H9 (cell line): ENCODE data around the gene TMEM187. TPM values are rescaled to one million over a fixed set of nuclear protein-coding genes. Genes with fewer than 3 reads are reported as not detected.

Experiments
- DNase-seq: peaks from one replicate; pipeline ENCODE4 v3.0.0-alpha.2; 2017
- H2AFZ ChIP-seq: one replicate; pipeline ENCODE4 v1.6.1; 2013; ENCODE audit warnings: mild to moderate bottlenecking, low read length, control low read depth, moderate library complexity
- H2AK5ac ChIP-seq: 2 replicates; pipeline ENCODE4 v1.6.1; 2013; ENCODE audit warnings: low read length, control low read depth, mixed read lengths; ENCODE audit not compliant: insufficient read length
- H2BK120ac ChIP-seq: one replicate; pipeline ENCODE4 v1.6.1; 2013; ENCODE audit warnings: low read depth, mild to moderate bottlenecking, low read length, control low read depth, inconsistent platforms; ENCODE audit not compliant: poor library complexity, severe bottlenecking
- H2BK12ac ChIP-seq: 2 replicates; pipeline ENCODE4 v1.6.1; 2013; ENCODE audit warnings: low read length, control low read depth, mixed read lengths, low read depth; ENCODE audit not compliant: insufficient read length
- H2BK15ac ChIP-seq: 2 replicates; pipeline ENCODE4 v1.6.1; 2013; ENCODE audit warnings: low read depth, low read length, control low read depth
- H2BK20ac ChIP-seq: one replicate; pipeline ENCODE4 v1.6.1; 2013; ENCODE audit warnings: low read depth, mild to moderate bottlenecking, low read length, control low read depth, inconsistent platforms; ENCODE audit not compliant: poor library complexity, severe bottlenecking
- H2BK5ac ChIP-seq: 2 replicates; pipeline ENCODE4 v1.6.1; 2013; ENCODE audit warnings: low read length, control low read depth, mixed read lengths; ENCODE audit not compliant: insufficient read length
- H3K14ac ChIP-seq: 2 replicates; pipeline ENCODE4 v1.6.1; 2013; ENCODE audit warnings: low read length, control low read depth; ENCODE audit not compliant: insufficient read depth
- H3K18ac ChIP-seq: 2 replicates; pipeline ENCODE4 v1.6.1; 2013; ENCODE audit warnings: low read depth, mild to moderate bottlenecking, mixed read lengths, low read length, control low read depth; ENCODE audit not compliant: insufficient read length
- H3K23ac ChIP-seq: 2 replicates; pipeline ENCODE4 v1.6.1; 2013; ENCODE audit warnings: low read length, control low read depth, mixed read lengths, low read depth; ENCODE audit not compliant: insufficient read length
- H3K23me2 ChIP-seq: 2 replicates; pipeline ENCODE4 v1.6.1; 2013; ENCODE audit warnings: low read depth, mild to moderate bottlenecking, mixed read lengths, low read length, control low read depth; ENCODE audit not compliant: insufficient read length, poor library complexity, severe bottlenecking
- H3K27ac ChIP-seq: 2 replicates; pipeline ENCODE4 v1.5.1; 2013; ENCODE audit warnings: low read length, control low read depth, mixed read lengths, low read depth; ENCODE audit not compliant: insufficient read length
- H3K27me3 ChIP-seq: 2 replicates; pipeline ENCODE4 v1.6.1; 2013; ENCODE audit warnings: low read length, control low read depth, inconsistent platforms; ENCODE audit not compliant: insufficient read depth
- H3K4ac ChIP-seq: 2 replicates; pipeline ENCODE4 v1.6.1; 2013; ENCODE audit warnings: low read depth, mild to moderate bottlenecking, control low read depth, inconsistent platforms, low read length, moderate library complexity
- H3K4me1 ChIP-seq: 2 replicates; pipeline ENCODE4 v1.6.1; 2013; ENCODE audit warnings: low read length, control low read depth, inconsistent platforms; ENCODE audit not compliant: insufficient read depth
- H3K4me2 ChIP-seq: 2 replicates; pipeline ENCODE4 v1.6.1; 2013; ENCODE audit warnings: low read length, control low read depth, mixed read lengths; ENCODE audit not compliant: insufficient read length, insufficient read depth
- H3K56ac ChIP-seq: 2 replicates; pipeline ENCODE4 v1.6.1; 2013; ENCODE audit warnings: low read depth, mild to moderate bottlenecking, mixed read lengths, low read length, control low read depth; ENCODE audit not compliant: insufficient read length
- H3K79me1 ChIP-seq: 2 replicates; pipeline ENCODE4 v1.6.1; 2013; ENCODE audit warnings: low read depth, mild to moderate bottlenecking, moderate library complexity, low read length, control low read depth, inconsistent platforms; ENCODE audit not compliant: insufficient read depth, poor library complexity, severe bottlenecking
- H3K79me2 ChIP-seq: 2 replicates; pipeline ENCODE4 v1.6.1; 2013; ENCODE audit warnings: low read length, control low read depth, inconsistent platforms; ENCODE audit not compliant: insufficient read depth
- H3K9ac ChIP-seq: 2 replicates; pipeline ENCODE4 v1.6.1; 2013; ENCODE audit warnings: low read length, control low read depth, mixed read lengths; ENCODE audit not compliant: insufficient read length; ENCODE audit errors: extremely low read depth
- H3K9me3 ChIP-seq: one replicate; pipeline ENCODE4 v1.6.1; 2013; ENCODE audit warnings: low read depth, low read length, inconsistent platforms; ENCODE audit not compliant: control insufficient read depth
- H3T11ph ChIP-seq: one replicate; pipeline ENCODE4 v1.6.1; 2013; ENCODE audit warnings: mild to moderate bottlenecking, low read length, control low read depth, inconsistent platforms
- H4K20me1 ChIP-seq: one replicate; pipeline ENCODE4 v1.6.1; 2013; ENCODE audit not compliant: control insufficient read depth, insufficient read length, insufficient read depth
- H4K5ac ChIP-seq: 2 replicates; pipeline ENCODE4 v1.6.1; 2013; ENCODE audit warnings: low read depth, mild to moderate bottlenecking, mixed read lengths, low read length, control low read depth; ENCODE audit not compliant: insufficient read length
- H4K8ac ChIP-seq: replicated peaks from 2 replicates; pipeline ENCODE4 v1.6.1; 2013; ENCODE audit warnings: low read length, control low read depth, mixed read lengths, low read depth; ENCODE audit not compliant: insufficient read length
- H4K91ac ChIP-seq: 2 replicates; pipeline ENCODE4 v1.6.1; 2013; ENCODE audit warnings: low read depth, mild to moderate bottlenecking, moderate library complexity, mixed read lengths, low read length, control low read depth; ENCODE audit not compliant: insufficient read length
- H3K27ac Mint-ChIP-seq, 3 experiments: 2 replicates in 2 of 3; 3 replicates in 1 of 3; pipeline ENCODE4 v1.8.0; 2020 to 2021; ENCODE audit warnings: mixed read lengths in 3 of 3, mild to moderate bottlenecking in 1 of 3, moderate library complexity in 1 of 3
- H3K27me3 Mint-ChIP-seq: 2 replicates; pipeline ENCODE4 v1.8.0; 2021; ENCODE audit warnings: low read depth, mild to moderate bottlenecking, moderate library complexity, mixed read lengths
- H3K36me3 Mint-ChIP-seq, 3 experiments: 2 replicates in 2 of 3; 3 replicates in 1 of 3; pipeline ENCODE4 v1.8.0; 2020 to 2021; ENCODE audit warnings: low read depth in 3 of 3, mixed read lengths in 3 of 3; ENCODE audit not compliant: insufficient read depth in 1 of 3
- H3K4me1 Mint-ChIP-seq, 2 experiments: 2 replicates each; pipeline ENCODE4 v1.8.0; 2020; ENCODE audit warnings: mixed read lengths in 2 of 2
- H3K4me3 Mint-ChIP-seq, 2 experiments: 2 replicates in 1 of 2; 3 replicates in 1 of 2; pipeline ENCODE4 v1.8.0; 2020 to 2021; ENCODE audit warnings: mild to moderate bottlenecking in 2 of 2, mixed read lengths in 2 of 2, moderate library complexity in 1 of 2
- H3K9me3 Mint-ChIP-seq, 2 experiments: 2 replicates in 1 of 2; 3 replicates in 1 of 2; pipeline ENCODE4 v1.8.0; 2020; ENCODE audit warnings: mild to moderate bottlenecking in 2 of 2, mixed read lengths in 2 of 2, moderate library complexity in 1 of 2
- CTCF ChIP-seq: fragments of 200-600 bp; sonication (generic); conservative IDR thresholded peaks from 3 replicates; pipeline ENCODE4 v1.8.0; 2021; ENCODE audit warnings: antibody characterized with exemption, mild to moderate bottlenecking
- WGBS: extraction: QIAGEN DNeasy Blood & Tissue Kit; methylation state at CpG from one replicate; pipeline ENCODE4 v1.1.7; 2013; ENCODE audit warnings: missing lambda C conversion rate, low lambda C conversion rate, mixed read lengths; ENCODE audit not compliant: insufficient read length; ENCODE audit errors: extremely low coverage; 5-methylcytosine and 5-hydroxymethylcytosine counted together
- total RNA-seq: library from RNA; stranded (reverse); gene quantifications from 2 replicates; pipeline ENCODE4 v1.2.1, GENCODE V29; 2021

The TMEM187 gene
- total RNA-seq, 1 experiment from 2014 or later = 2.7 TPM

- no peak overlapping the region for H3K18ac ChIP-seq
- DNase-seq = no peak
- no peak overlapping the region for H3K14ac ChIP-seq
- Mint-ChIP-seq H3K4me1 (no peaks in the 10 kb centered on the region), H3K4me3 (no peak overlapping the region), H3K27me3 (peaks cover 1% of the 10 kb centered on the region; the same call in 1 of the 2 replicates), H3K36me3 (peaks cover 76 to 99% (median 97%) of the 10 kb centered on the region in 3 experiments), H3K9me3 (no peaks in the 10 kb centered on the region; a peak in 1 of 5 replicates), H3K27ac (no peak overlapping the region)
- no CpG with 5 or more reads among the region's 15 CpGs for WGBS
- peaks cover under 1% of the 10 kb centered on the region for H3K79me1 ChIP-seq
- no peak overlapping the region for H3K56ac ChIP-seq
- no peak overlapping the region for H4K5ac ChIP-seq
- no peak overlapping the region for H3T11ph ChIP-seq
- peaks cover 5% of the 10 kb centered on the region for H3K9me3 ChIP-seq
- H2BK5ac ChIP-seq = no peak overlapping the region
- no peaks in the 10 kb centered on the region for H3K23me2 ChIP-seq
- no peak overlapping the region for H2AK5ac ChIP-seq
- TF ChIP-seq CTCF = no peak
- no peaks in the 10 kb centered on the region; the same call in 1 of the 2 replicates for H3K79me2 ChIP-seq
- no peak overlapping the region for H3K23ac ChIP-seq
- no peak overlapping the region for H2BK20ac ChIP-seq
- no peak overlapping the region for H3K4ac ChIP-seq
- no peak overlapping the region for H2BK12ac ChIP-seq
- no peaks in the 10 kb centered on the region for H3K27me3 ChIP-seq
- no peak overlapping the region for H2AFZ ChIP-seq
- H3K27ac ChIP-seq = no peak overlapping the region
- no peaks in the 10 kb centered on the region for H4K20me1 ChIP-seq
- no peak overlapping the region for H2BK120ac ChIP-seq
- H4K8ac ChIP-seq = no peak overlapping the region
- no peak overlapping the region for H2BK15ac ChIP-seq
- H3K9ac ChIP-seq = no peak overlapping the region
- no peak overlapping the region for H4K91ac ChIP-seq
- H3K4me2 ChIP-seq = no peak overlapping the region
- no peaks in the 10 kb centered on the region for H3K4me1 ChIP-seq
These were observed 12.9 kb upstream of the TMEM187 start for GRCh38 chrX:153959649-153960048.
